GM10266 (cell line): ENCODE measurements around the gene PPM1M.

ENCODE experiments used
- DNase-seq: peaks from one replicate; pipeline ENCODE4 v3.0.0; 2012; ENCODE audit errors: extremely low spot score
- CTCF ChIP-seq: IDR thresholded peaks from 2 replicates; pipeline ENCODE4 v1.5.1; 2012; ENCODE audit warnings: mild to moderate bottlenecking, low read depth; ENCODE audit not compliant: control insufficient read depth, insufficient read depth; ENCODE audit errors: missing control alignments

Gene PPM1M

GRCh38 chr3:52245322-52246263 lies at the start of gene PPM1M:
Gene PPM1M, plus strand, starts transcription at chr3:52245759. Its CDS starts 66 bp downstream, at chr3:52245825.
- no peak for TF ChIP-seq CTCF
- DNase-seq, result peak; percentile 81

GRCh38 chr3:52195823-52196331 lies 49.7 kb upstream of the PPM1M start:
- no peak for TF ChIP-seq CTCF
- no peak for DNase-seq

- DNase-seq, result no peak
- no peak for TF ChIP-seq CTCF
Measured at GRCh38 chr3:52196977-52197376, 48.6 kb upstream of the PPM1M start.

GRCh38 chr3:52197499-52197841 lies 48.1 kb upstream of the PPM1M start:
- TF ChIP-seq CTCF, result no peak
- no peak for DNase-seq

- TF ChIP-seq CTCF, result no peak
- DNase-seq, result peak; percentile 97
Measured at GRCh38 chr3:52197842-52198625, 47.5 kb upstream of the PPM1M start, which contains the start of gene ALAS1. Gene ALAS1, plus strand, starts transcription at chr3:52198160. Its CDS starts 1,082 bp downstream, at chr3:52199242.

GRCh38 chr3:52198643-52199608 lies 46.6 kb upstream of the PPM1M start:
- no peak for TF ChIP-seq CTCF
- no peak for DNase-seq
